Sciatic nerve (tissue), 2 donors: ENCODE measurements around the gene RMC1. TPM values are rescaled to one million over a fixed set of nuclear protein-coding genes. Genes with fewer than 3 reads are reported as not detected.
A peak's percentile ranks its signal among the peaks of the same experiment; 100 is the strongest.
"Not testable (repeated sequence)": the region's sequence is repeated elsewhere in the genome, so short reads cannot be mapped to it uniquely, and the experiment has no call there.

Experiments
- ATAC-seq: fragments of 200-7000 bp; cut with Tn5 transposase; one replicate; pipeline ENCODE4 v1.9.1; 2020; ENCODE audit warnings: mild to moderate bottlenecking, moderate library complexity
- DNase-seq: peaks from one replicate; pipeline ENCODE4 v3.0.0-alpha.2; 2020; ENCODE audit warnings: low spot score
- intact Hi-C: fragments of 100-400 bp; cut with DNase I; formaldehyde crosslinking; loops from one replicate; pipeline ENCODE4 v1.14.2; 2022
- total RNA-seq: library from RNA; stranded (reverse); fragmentation: NEBNext Ultra II Directional; extraction: Animal tissue kit (Norgen Biotek cat#: 25700); gene quantifications from one replicate; pipeline ENCODE4 v1.2.1, GENCODE V29; 2021
- donor health status: DM: no; HTN: no; CAD: no.
- donor health status: DM: no; HTN: no; CAD: no.

The RMC1 gene
- total RNA-seq, 1 donor from 2014 or later, result 26.2 TPM

- no peak for DNase-seq
- ATAC-seq, result peak; percentile 48
- intact Hi-C loops, result no loop called here
Observed at GRCh38 chr18:23573626-23574431, 70.5 kb downstream of the RMC1 start.

GRCh38 chr18:23574611-23575308 lies 71.4 kb downstream of the RMC1 start:
- no peak for DNase-seq
- intact Hi-C loops, result no loop called here
- ATAC-seq, result no peak

- no peak for DNase-seq
- intact Hi-C loops, result no loop called here
- no peak for ATAC-seq
Observed at GRCh38 chr18:23575309-23575651, 72.0 kb downstream of the RMC1 start.

GRCh38 chr18:23577521-23577920 lies 74.2 kb downstream of the RMC1 start:
- ATAC-seq, intact Hi-C loops, DNase-seq: not testable (repeated sequence)

- no peak for DNase-seq
- ATAC-seq, result no peak
- intact Hi-C loops, result no loop called here
Observed at GRCh38 chr18:23578067-23578701, 74.9 kb downstream of the RMC1 start.

- intact Hi-C loops, result no loop called here
- DNase-seq (no peak), ATAC-seq (no peak)
Observed at GRCh38 chr18:23578891-23579653, 75.8 kb downstream of the RMC1 start.

GRCh38 chr18:23580677-23581367 lies 77.5 kb downstream of the RMC1 start:
- ATAC-seq, result no peak
- intact Hi-C loops, result loop anchor here (10.0 kb wide), 1 partner anchor 66 kb away; no protein-coding TSS in a partner anchor
- no peak for DNase-seq

Other genes with a start within 250 kb of the RMC1 start
- gene RIOK3, start 50.2 kb upstream of the RMC1 start, total RNA-seq, result 74.8 TPM
- gene NPC1, start 83.0 kb downstream of the RMC1 start, total RNA-seq, result 77.3 TPM
- 21.5 TPM for gene ANKRD29, start 159.4 kb downstream of the RMC1 start, total RNA-seq
- 47.3 TPM for gene LAMA3, start 185.9 kb downstream of the RMC1 start, total RNA-seq